IMR-90 (cell line): ENCODE measurements around the gene PTPRN2. TPM values are rescaled to one million over a fixed set of nuclear protein-coding genes. Genes with fewer than 3 reads are reported as not detected.
A peak's percentile ranks its signal among the peaks of the same experiment; 100 is the strongest.

Experiments used
- ATAC-seq: fragments of 200-7000 bp; cut with Tn5 transposase; 2 replicates; pipeline ENCODE4 v1.9.1; 2020; ENCODE audit warnings: low read depth, mild to moderate bottlenecking, moderate library complexity
- BruUV-seq: library from RNA; stranded (reverse); fragments of 400-500 nt; replicated peaks from 2 replicates; lab custom pipeline; 2021; lab: Mats Ljungman, UMichigan
- CTCF ChIA-PET: fragments of 300-600 bp; formaldehyde crosslinking; extraction: SDS; loops from one replicate; lab custom pipeline; 2021; ENCODE audit warnings: antibody characterized with exemption; lab: Yijun Ruan, JAX
- POLR2A ChIA-PET: fragments of 300-600 bp; sonication (Branson Sonifier 250); formaldehyde crosslinking; loops from one replicate; lab custom pipeline; 2022; ENCODE audit warnings: antibody characterized with exemption; ENCODE audit not compliant: unreplicated experiment; lab: Charles Lee
- DNase-seq: peaks from one replicate; pipeline ENCODE4 v3.0.0; 2013
- H2AFZ ChIP-seq: replicated peaks from 2 replicates; pipeline ENCODE3; 2013; ENCODE audit warnings: low read length, mild to moderate bottlenecking; ENCODE audit not compliant: poor library complexity
- H2AK5ac ChIP-seq: 2 replicates; pipeline ENCODE4 v1.6.1; 2013; ENCODE audit warnings: low read depth, low read length, inconsistent platforms
- H2AK9ac ChIP-seq: replicated peaks from 2 replicates; pipeline ENCODE3; 2013; ENCODE audit warnings: mild to moderate bottlenecking, low read depth, low read length, moderate library complexity; ENCODE audit not compliant: poor library complexity
- H2BK120ac ChIP-seq: 2 replicates; pipeline ENCODE4 v1.6.1; 2013; ENCODE audit warnings: low read depth, low read length, inconsistent platforms
- H2BK15ac ChIP-seq: 3 replicates; pipeline ENCODE4 v1.6.1; 2013; ENCODE audit warnings: low read depth, low read length, inconsistent platforms
- H2BK20ac ChIP-seq: 2 replicates; pipeline ENCODE4 v1.6.1; 2013; ENCODE audit warnings: low read depth, mild to moderate bottlenecking, inconsistent platforms, low read length, moderate library complexity
- H2BK5ac ChIP-seq: 2 replicates; pipeline ENCODE4 v1.6.1; 2013; ENCODE audit warnings: mild to moderate bottlenecking, low read depth, low read length, inconsistent platforms; ENCODE audit not compliant: poor library complexity, severe bottlenecking
- H3K14ac ChIP-seq: replicated peaks from 2 replicates; pipeline ENCODE4 v1.6.1; 2013; ENCODE audit warnings: low read depth, low read length, inconsistent platforms
- H3K18ac ChIP-seq: 2 replicates; pipeline ENCODE4 v1.6.1; 2013; ENCODE audit warnings: low read depth, low read length, control low read depth
- H3K23ac ChIP-seq: 2 replicates; pipeline ENCODE4 v1.6.1; 2013; ENCODE audit warnings: low read depth, low read length, inconsistent platforms
- H3K27ac ChIP-seq: 2 replicates; pipeline ENCODE4 v1.5.1; 2013; ENCODE audit warnings: mild to moderate bottlenecking, control low read depth, low read length; ENCODE audit not compliant: insufficient read depth
- H3K27me3 ChIP-seq: 2 replicates; pipeline ENCODE4 v1.6.1; 2013; ENCODE audit warnings: low read length; ENCODE audit not compliant: control insufficient read depth, insufficient read depth
- H3K36me3 ChIP-seq: 2 replicates; pipeline ENCODE4 v1.6.1; 2013; ENCODE audit warnings: low read length, mixed read lengths; ENCODE audit not compliant: control insufficient read depth, insufficient read depth
- H3K4ac ChIP-seq: 2 replicates; pipeline ENCODE4 v1.6.1; 2013; ENCODE audit warnings: low read depth, low read length, inconsistent platforms
- H3K4me1 ChIP-seq: 2 replicates; pipeline ENCODE4 v1.6.1; 2013; ENCODE audit warnings: low read length, mixed read lengths; ENCODE audit not compliant: control insufficient read depth, insufficient read depth
- H3K4me2 ChIP-seq: 2 replicates; pipeline ENCODE4 v1.6.1; 2013; ENCODE audit warnings: low read depth, mild to moderate bottlenecking, control low read depth, low read length, moderate library complexity
- H3K4me3 ChIP-seq: 2 replicates; pipeline ENCODE4 v1.5.1; 2013; ENCODE audit warnings: low read depth, mild to moderate bottlenecking, control low read depth, low read length, moderate library complexity; ENCODE audit not compliant: insufficient read depth
- H3K56ac ChIP-seq: 2 replicates; pipeline ENCODE4 v1.6.1; 2013; ENCODE audit warnings: low read length, inconsistent platforms; ENCODE audit not compliant: insufficient read depth; ENCODE audit errors: extremely low read depth
- H3K79me1 ChIP-seq, 2 experiments: 2 replicates each; pipeline ENCODE4 v1.6.1; 2013; ENCODE audit warnings: low read length in 2 of 2, inconsistent platforms in 1 of 2, low read depth in 1 of 2
- H3K9ac ChIP-seq: 2 replicates; pipeline ENCODE4 v1.6.1; 2013; ENCODE audit warnings: low read depth, low read length, control low read depth
- H3K9me1 ChIP-seq: 2 replicates; pipeline ENCODE4 v1.6.1; 2013; ENCODE audit warnings: low read length, inconsistent platforms; ENCODE audit not compliant: insufficient read depth
- H3K9me3 ChIP-seq: 2 replicates; pipeline ENCODE4 v1.6.1; 2013; ENCODE audit warnings: low read length; ENCODE audit not compliant: control insufficient read depth, insufficient read depth
- H4K20me1 ChIP-seq: 2 replicates; pipeline ENCODE4 v1.6.1; 2013; ENCODE audit warnings: low read length, inconsistent platforms; ENCODE audit not compliant: insufficient read depth
- H4K5ac ChIP-seq: 2 replicates; pipeline ENCODE4 v1.6.1; 2013; ENCODE audit warnings: mild to moderate bottlenecking, low read depth, low read length, control low read depth
- H4K8ac ChIP-seq, 2 experiments: 2 replicates each; pipeline ENCODE4 v1.6.1; 2013; ENCODE audit warnings: low read depth in 2 of 2, low read length in 2 of 2, control low read depth in 1 of 2, inconsistent platforms in 1 of 2
- H4K91ac ChIP-seq: 2 replicates; pipeline ENCODE4 v1.6.1; 2013; ENCODE audit warnings: low read depth, low read length, inconsistent platforms; ENCODE audit not compliant: insufficient read depth
- BHLHE40 ChIP-seq: fragments of 150-350 bp; IDR thresholded peaks from 2 replicates; pipeline ENCODE4 v1.6.1; 2016; ENCODE audit warnings: mild to moderate bottlenecking, low read depth, low read length
- CEBPB ChIP-seq: IDR thresholded peaks from 2 replicates; pipeline ENCODE4 v1.6.1; 2012; ENCODE audit warnings: low read depth, low read length, improper control_type of control experiment
- CHD1 ChIP-seq: IDR thresholded peaks from 2 replicates; pipeline ENCODE4 v1.6.1; 2012; ENCODE audit warnings: low read depth, low read length, improper control_type of control experiment
- MAZ ChIP-seq: IDR thresholded peaks from 2 replicates; pipeline ENCODE4 v1.6.1; 2012; ENCODE audit warnings: low read depth, mild to moderate bottlenecking, low read length, improper control_type of control experiment, moderate library complexity, borderline replicate concordance
- WGBS, 2 experiments: methylation state at CpG; one replicate each; pipeline versions ENCODE4 v1.1.5 to v1.1.7; 2013; ENCODE audit warnings: missing lambda C conversion rate in 2 of 2; ENCODE audit not compliant: insufficient read length in 1 of 2; ENCODE audit errors: extremely low coverage in 2 of 2; 5-methylcytosine and 5-hydroxymethylcytosine counted together
- dilution Hi-C: fragments of 300-500 bp; cut with HindIII; formaldehyde crosslinking; loops from one replicate; pipeline ENCODE4 v1.14.3; 2018; ENCODE audit warnings: low sequenced_read_pairs; ENCODE audit not compliant: unreplicated experiment
- in situ Hi-C: fragments of 300-500 bp; cut with MboI; formaldehyde crosslinking; loops from 3 replicates; pipeline ENCODE4 v1.14.3; 2019; ENCODE audit warnings: low sequenced_read_pairs, inconsistent platforms, mixed read lengths
- intact Hi-C: fragments of 100-400 bp; cut with micrococcal nuclease; formaldehyde crosslinking; loops from 2 replicates; pipeline ENCODE4 v1.10.0; 2022
- polyA plus RNA-seq, 3 experiments: library from polyadenylated mRNA; depleted of rRNA; stranded (reverse); fragments of >200 nt; gene quantifications; 2 replicates each; pipeline ENCODE4 v1.2.3, GENCODE V29; 2012; ENCODE audit warnings: low replicate concordance in 1 of 3
- total RNA-seq: library from RNA; depleted of rRNA; stranded (reverse); fragments of >200 nt; gene quantifications from 2 replicates; pipeline ENCODE4 v1.2.3, GENCODE V29; 2012

Gene PTPRN2
- total and polyA plus RNA-seq, 2 of the 4 experiments (the other 2 are of a cell fraction): 0.03 TPM; not detected in 1

- POLR2A ChIA-PET: no interaction called here
- Histone ChIP-seq H4K5ac (no peak overlapping the region), H3K9me1 (no peaks in the 10 kb centered on the region), H2BK120ac (no peak overlapping the region), H3K79me1 (no peaks in the 10 kb centered on the region), H2BK5ac (no peak overlapping the region), H3K18ac (no peak overlapping the region), H3K9ac (no peak overlapping the region), H3K36me3 (no peaks in the 10 kb centered on the region), H3K27ac (no peak overlapping the region), H3K27me3 (no peaks in the 10 kb centered on the region), H3K4me1 (no peaks in the 10 kb centered on the region), H2AFZ (no peak overlapping the region), H3K9me3 (peaks cover 30% of the 10 kb centered on the region), H3K4me3 (no peak overlapping the region), H3K56ac (no peak overlapping the region), H3K4me2 (no peak overlapping the region), H3K14ac (no peak overlapping the region), H3K23ac (no peak overlapping the region), H2BK20ac (no peak overlapping the region), H2AK5ac (no peak overlapping the region), H4K20me1 (no peaks in the 10 kb centered on the region), H2AK9ac (no peak overlapping the region), H4K91ac (no peak overlapping the region), H3K4ac (no peak overlapping the region), H4K8ac (no peak overlapping the region), H2BK15ac (no peak overlapping the region)
- dilution Hi-C loops: no loop called here
- in situ Hi-C loops: no loop called here
- DNase-seq (no peak), ATAC-seq (no peak)
- CTCF ChIA-PET: no interaction called here
- WGBS, 2 experiments: 66% methylated on average over 8 of the region's 8 CpGs; no CpG with 5 or more reads in 1 of the 2 experiments
- intact Hi-C loops: no loop called here
- TF ChIP-seq MAZ (no peak), CEBPB (peak; percentile 45), CHD1 (no peak), BHLHE40 (no peak)
- BruUV-seq: no TSS peak
Measured at GRCh38 chr7:158383665-158384064, 204.0 kb downstream of the PTPRN2 start.
